GM13977 (cell line): Measurements from ENCODE around the gene NSF.

Experiments used
- DNase-seq: peaks from one replicate; pipeline ENCODE4 v3.0.0; 2012; ENCODE audit warnings: low spot score
- CTCF ChIP-seq: IDR thresholded peaks from 2 replicates; pipeline ENCODE4 v1.5.1; 2012; ENCODE audit warnings: mild to moderate bottlenecking, control low read depth; ENCODE audit not compliant: insufficient read depth; ENCODE audit errors: extremely low read depth, missing control alignments
- in situ Hi-C: fragments of 300-500 bp; cut with MboI; formaldehyde crosslinking; loops from one replicate; pipeline ENCODE4 v1.12.0; 2022; ENCODE audit warnings: low sequenced_read_pairs, low pct_unique_long_range_greater_than_20kb, mixed read lengths, inconsistent platforms; ENCODE audit not compliant: unreplicated experiment

NSF gene

GRCh38 chr17:46783031-46783593 lies 192.6 kb downstream of the NSF start:
- in situ Hi-C loops = loop anchor here (25.0 kb wide), 2 partner anchors 104 to 1196 kb away; no protein-coding TSS in a partner anchor
- DNase-seq = no peak
- no peak for TF ChIP-seq CTCF

GRCh38 chr17:46785696-46786095 lies 195.2 kb downstream of the NSF start:
- in situ Hi-C loops = loop anchor here (25.0 kb wide), 2 partner anchors 102 to 1198 kb away; no protein-coding TSS in a partner anchor

GRCh38 chr17:46787478-46787877 lies 197.0 kb downstream of the NSF start:
- no peak for TF ChIP-seq CTCF
- DNase-seq = no peak
- in situ Hi-C loops = loop anchor here (25.0 kb wide), 2 partner anchors 100 to 1200 kb away; no protein-coding TSS in a partner anchor

More at GRCh38 chr17:46785696-46786095, 195.2 kb downstream of the NSF start:
- DNase-seq = no peak
- TF ChIP-seq CTCF = no peak

GRCh38 chr17:46788300-46788699 lies 197.8 kb downstream of the NSF start:
- DNase-seq = no peak
- in situ Hi-C loops = loop anchor here (25.0 kb wide), 2 partner anchors 99 to 1201 kb away; no protein-coding TSS in a partner anchor
- no peak for TF ChIP-seq CTCF

GRCh38 chr17:46788796-46789195 lies 198.3 kb downstream of the NSF start:
- in situ Hi-C loops = loop anchor here (25.0 kb wide), 2 partner anchors 99 to 1201 kb away; no protein-coding TSS in a partner anchor
- DNase-seq = no peak
- TF ChIP-seq CTCF = no peak

- no peak for TF ChIP-seq CTCF
- DNase-seq = no peak
- in situ Hi-C loops = loop anchor here (25.0 kb wide), 2 partner anchors 98 to 1202 kb away; no protein-coding TSS in a partner anchor
Measured at GRCh38 chr17:46789610-46790009, 199.1 kb downstream of the NSF start.

- no peak for DNase-seq
- in situ Hi-C loops = loop anchor here (25.0 kb wide), 2 partner anchors 97 to 1203 kb away; no protein-coding TSS in a partner anchor
- no peak for TF ChIP-seq CTCF
Measured at GRCh38 chr17:46790216-46790615, 199.7 kb downstream of the NSF start.
